T-cell (primary cell): ENCODE data around the gene ADGRG2. TPM values are rescaled to one million over a fixed set of nuclear protein-coding genes. Genes with fewer than 3 reads are reported as not detected.
"Not testable (repeated sequence)": the region's sequence is repeated elsewhere in the genome, so short reads cannot be mapped to it uniquely, and the experiment has no call there.

Source experiments
- ATAC-seq, 4 experiments: fragments of 200-7000 bp in 3 of 4; fragments of 150-1000 bp in 1 of 4; cut with Tn5 transposase; replicated peaks in 1 of 4; 1 replicate in 3 of 4; 2 replicates in 1 of 4; pipeline ENCODE4 v1.10.0; 2021; ENCODE audit warnings: moderate library complexity in 3 of 4, mild to moderate bottlenecking in 2 of 4, moderate number of reproducible peaks in 1 of 4
- CTCF ChIA-PET, 2 donors: fragments of 300-600 bp; sonication (Branson Sonifier 250); formaldehyde crosslinking; loops; one replicate each; lab custom pipeline; 2022; ENCODE audit warnings: antibody characterized with exemption in 2 of 2; lab: Charles Lee
- POLR2A ChIA-PET, 2 donors: fragments of 300-600 bp; sonication (Branson Sonifier 250); formaldehyde crosslinking; loops; one replicate each; lab custom pipeline; 2022; ENCODE audit warnings: antibody characterized with exemption in 2 of 2; lab: Charles Lee
- DNase-seq, 35 experiments: peaks; one replicate each; pipeline versions ENCODE4 v3.0.0 to v3.0.0-alpha.2; 2013 to 2023
- H3K27ac ChIP-seq: one replicate; pipeline ENCODE4 v1.5.1; 2013; ENCODE audit warnings: low read length
- H3K27me3 ChIP-seq, 2 experiments: replicated peaks in 1 of 2; 1 replicate in 1 of 2; 2 replicates in 1 of 2; pipeline versions ENCODE4 v1.6.1 to v1.7.0; 2013; ENCODE audit warnings: low read length in 1 of 2, mixed read lengths in 1 of 2; ENCODE audit not compliant: control insufficient read depth in 2 of 2, insufficient read depth in 2 of 2; ENCODE audit errors: extremely low read depth in 1 of 2
- H3K36me3 ChIP-seq, 2 donors: 1 replicate in 1 of 2; 2 replicates in 1 of 2; pipeline versions ENCODE4 v1.6.1 to v1.7.0; 2013; ENCODE audit warnings: low read length in 1 of 2; ENCODE audit not compliant: control insufficient read depth in 2 of 2, insufficient read depth in 1 of 2; ENCODE audit errors: extremely low read depth in 1 of 2
- H3K4me1 ChIP-seq, 2 experiments: 1 replicate in 1 of 2; 2 replicates in 1 of 2; pipeline versions ENCODE4 v1.6.1 to v1.7.0; 2013; ENCODE audit warnings: low read length in 2 of 2, mixed read lengths in 1 of 2; ENCODE audit not compliant: insufficient read depth in 2 of 2, control insufficient read depth in 1 of 2; ENCODE audit errors: extremely low read depth in 1 of 2
- H3K4me3 ChIP-seq, 2 donors: 1 replicate in 1 of 2; 2 replicates in 1 of 2; pipeline versions ENCODE4 v1.5.1 to v1.7.0; 2013; ENCODE audit warnings: mild to moderate bottlenecking in 2 of 2, low read length in 1 of 2, moderate library complexity in 1 of 2; ENCODE audit not compliant: control insufficient read depth in 1 of 2; ENCODE audit errors: extremely low read depth in 1 of 2
- H3K9me3 ChIP-seq: 2 replicates; pipeline ENCODE4 v1.7.0; 2013
- H3K27ac Mint-ChIP-seq, 2 donors: one replicate each; pipeline ENCODE4 v1.8.0; 2020 to 2021; ENCODE audit warnings: mild to moderate bottlenecking in 2 of 2, mixed read lengths in 2 of 2
- H3K27me3 Mint-ChIP-seq, 2 donors: one replicate each; pipeline ENCODE4 v1.8.0; 2021 to 2022; ENCODE audit warnings: mixed read lengths in 2 of 2
- H3K36me3 Mint-ChIP-seq: one replicate; pipeline ENCODE4 v1.8.0; 2021; ENCODE audit warnings: mixed read lengths
- H3K4me1 Mint-ChIP-seq, 3 donors: one replicate each; pipeline ENCODE4 v1.8.0; 2020 to 2022; ENCODE audit warnings: mixed read lengths in 3 of 3, mild to moderate bottlenecking in 1 of 3
- H3K4me3 Mint-ChIP-seq, 3 donors: one replicate each; pipeline ENCODE4 v1.8.0; 2020 to 2022; ENCODE audit warnings: mild to moderate bottlenecking in 3 of 3, mixed read lengths in 3 of 3, moderate library complexity in 3 of 3
- H3K9me3 Mint-ChIP-seq, 3 donors: one replicate each; pipeline ENCODE4 v1.8.0; 2020 to 2022; ENCODE audit warnings: mixed read lengths in 3 of 3
- WGBS: methylation state at CpG from one replicate; pipeline ENCODE4 v1.1.5; 2013; ENCODE audit warnings: missing lambda C conversion rate; ENCODE audit not compliant: insufficient coverage; 5-methylcytosine and 5-hydroxymethylcytosine counted together
- total RNA-seq, 35 experiments: library from RNA in 6 of 35; stranded (reverse) in 6 of 35; fragments of 120-200 nt in 1 of 35; gene quantifications; one replicate each; pipeline versions ENCODE4 v1.2.1 to v1.2.4 and lab custom pipeline; 2013 to 2026

The ADGRG2 gene
- total RNA-seq, 5 donors from 2014 or later (not counting 1 experiment from before 2014, with no cell fraction given) = not detected

- ChIA-PET CTCF (interaction anchor here in 1 of 2 donors (0.6 kb wide), 1 partner anchor 846 kb away, joined by 5 read pairs; no protein-coding TSS in a partner anchor), POLR2A (no interaction called here)
- WGBS = no CpG with 5 or more reads among the region's 3 CpGs
- Mint-ChIP-seq H3K36me3 (no peaks in the 10 kb centered on the region), H3K27me3 (peaks cover 5 to 27% of the 10 kb centered on the region in 2 donors), H3K9me3 (no peaks in the 10 kb centered on the region), H3K27ac (no peak overlapping the region), H3K4me1 (no peaks in the 10 kb centered on the region), H3K4me3 (no peak overlapping the region)
- peaks cover 0 to 2% of the 10 kb centered on the region in 2 experiments for H3K27me3 ChIP-seq
- H3K4me1 ChIP-seq = no peaks in the 10 kb centered on the region
- no peak for ATAC-seq
- H3K9me3 ChIP-seq = no peaks in the 10 kb centered on the region
- H3K4me3 ChIP-seq = no peak overlapping the region
- no peak for DNase-seq
- H3K27ac ChIP-seq = no peak overlapping the region
- H3K36me3 ChIP-seq = no peaks in the 10 kb centered on the region
These were observed 49.9 kb downstream of the ADGRG2 start for GRCh38 chrX:19072372-19072771.

- Mint-ChIP-seq H3K27me3 (peaks cover 5 to 23% of the 10 kb centered on the region in 2 donors), H3K4me3 (no peak overlapping the region), H3K27ac (no peak overlapping the region), H3K9me3 (no peaks in the 10 kb centered on the region), H3K4me1 (no peaks in the 10 kb centered on the region), H3K36me3 (no peaks in the 10 kb centered on the region)
- H3K4me1 ChIP-seq = no peaks in the 10 kb centered on the region
- CTCF ChIA-PET = no interaction called here
- ATAC-seq = no peak
- WGBS = no CpG with 5 or more reads among the region's 3 CpGs
- POLR2A ChIA-PET = no interaction called here
- no peak for DNase-seq
- no peak overlapping the region for H3K27ac ChIP-seq
- no peaks in the 10 kb centered on the region for H3K36me3 ChIP-seq
- no peaks in the 10 kb centered on the region for H3K9me3 ChIP-seq
- H3K4me3 ChIP-seq = no peak overlapping the region
- H3K27me3 ChIP-seq = peaks cover 0 to 2% of the 10 kb centered on the region in 2 experiments
These were observed 51.7 kb downstream of the ADGRG2 start for GRCh38 chrX:19070555-19070994.

- H3K4me3 Mint-ChIP-seq, H3K4me1 ChIP-seq, H3K36me3 ChIP-seq, H3K27ac Mint-ChIP-seq, POLR2A ChIA-PET, ATAC-seq, H3K36me3 Mint-ChIP-seq, H3K4me3 ChIP-seq, H3K27ac ChIP-seq, H3K9me3 ChIP-seq, CTCF ChIA-PET, H3K4me1 Mint-ChIP-seq, H3K27me3 ChIP-seq, DNase-seq, H3K9me3 Mint-ChIP-seq: not testable (repeated sequence)
- H3K27me3 Mint-ChIP-seq = peaks cover 5 to 14% of the 10 kb centered on the region in 2 donors
- WGBS = no CpG with 5 or more reads among the region's 4 CpGs
These were observed 55.3 kb downstream of the ADGRG2 start for GRCh38 chrX:19066987-19067386.

GRCh38 chrX:19065535-19065934, 56.7 kb downstream of the ADGRG2 start:
- ChIA-PET CTCF (no interaction called here), POLR2A (no interaction called here)
- H3K36me3 ChIP-seq = no peaks in the 10 kb centered on the region
- 80% methylated on average over 1 of the region's 5 CpGs for WGBS
- no peak overlapping the region for H3K4me3 ChIP-seq
- peaks cover 0 to 5% (median 0%) of the 10 kb centered on the region in 3 donors for H3K9me3 Mint-ChIP-seq
- no peak overlapping the region for H3K4me3 Mint-ChIP-seq
- ATAC-seq = no peak
- H3K36me3 Mint-ChIP-seq = no peaks in the 10 kb centered on the region
- peaks cover 3 to 14% of the 10 kb centered on the region in 2 donors for H3K27me3 Mint-ChIP-seq
- H3K27me3 ChIP-seq = peaks cover 0 to 4% of the 10 kb centered on the region in 2 experiments
- H3K9me3 ChIP-seq = no peaks in the 10 kb centered on the region
- no peak overlapping the region for H3K27ac Mint-ChIP-seq
- no peak overlapping the region for H3K27ac ChIP-seq
- DNase-seq = no peak
- no peaks in the 10 kb centered on the region for H3K4me1 Mint-ChIP-seq
- no peaks in the 10 kb centered on the region for H3K4me1 ChIP-seq

- Histone ChIP-seq H3K27ac (no peak overlapping the region), H3K9me3 (no peaks in the 10 kb centered on the region), H3K4me3 (no peak overlapping the region), H3K4me1 (no peaks in the 10 kb centered on the region), H3K36me3 (no peaks in the 10 kb centered on the region), H3K27me3 (peaks cover 0 to 2% of the 10 kb centered on the region in 2 experiments)
- 80% methylated on average over 1 of the region's 6 CpGs for WGBS
- Mint-ChIP-seq H3K9me3 (peaks cover 0 to 5% (median 0%) of the 10 kb centered on the region in 3 donors), H3K4me3 (no peak overlapping the region), H3K27ac (no peak overlapping the region), H3K36me3 (no peaks in the 10 kb centered on the region), H3K4me1 (no peaks in the 10 kb centered on the region), H3K27me3 (peaks cover 0 to 4% of the 10 kb centered on the region in 2 donors)
- ATAC-seq = no peak
- no peak for DNase-seq
- CTCF ChIA-PET = no interaction called here
- POLR2A ChIA-PET = no interaction called here
These were observed 58.1 kb downstream of the ADGRG2 start for GRCh38 chrX:19064175-19064574.

GRCh38 chrX:19063030-19063429, 59.2 kb downstream of the ADGRG2 start:
- H3K4me1 ChIP-seq = no peaks in the 10 kb centered on the region
- no peak overlapping the region for H3K4me3 Mint-ChIP-seq
- H3K27ac Mint-ChIP-seq = no peak overlapping the region
- no peak overlapping the region for H3K27ac ChIP-seq
- H3K27me3 Mint-ChIP-seq = peaks cover 0 to 4% of the 10 kb centered on the region in 2 donors
- H3K9me3 ChIP-seq = no peaks in the 10 kb centered on the region
- no peaks in the 10 kb centered on the region for H3K4me1 Mint-ChIP-seq
- ATAC-seq (no peak), DNase-seq (no peak)
- H3K9me3 Mint-ChIP-seq = peaks cover 0 to 5% (median 0%) of the 10 kb centered on the region in 3 donors
- no peaks in the 10 kb centered on the region for H3K36me3 ChIP-seq
- no peaks in the 10 kb centered on the region for H3K36me3 Mint-ChIP-seq
- ChIA-PET CTCF (no interaction called here), POLR2A (no interaction called here)
- peaks cover 0 to 2% of the 10 kb centered on the region in 2 experiments for H3K27me3 ChIP-seq
- WGBS = 60% methylated on average over 2 of the region's 8 CpGs
- H3K4me3 ChIP-seq = no peak overlapping the region

GRCh38 chrX:19059067-19059466, 63.2 kb downstream of the ADGRG2 start:
- H3K4me3 Mint-ChIP-seq = no peak overlapping the region
- H3K36me3 Mint-ChIP-seq = no peaks in the 10 kb centered on the region
- POLR2A ChIA-PET = no interaction called here
- H3K9me3 Mint-ChIP-seq = peaks cover 0 to 9% (median 0%) of the 10 kb centered on the region in 3 donors
- H3K36me3 ChIP-seq = no peaks in the 10 kb centered on the region
- no peak for DNase-seq
- CTCF ChIA-PET = no interaction called here
- peaks cover 0 to 4% of the 10 kb centered on the region in 2 donors for H3K27me3 Mint-ChIP-seq
- H3K4me3 ChIP-seq = no peak overlapping the region
- no peaks in the 10 kb centered on the region for H3K4me1 Mint-ChIP-seq
- no peak overlapping the region for H3K27ac ChIP-seq
- peaks cover 0 to 2% of the 10 kb centered on the region in 2 experiments for H3K27me3 ChIP-seq
- no peaks in the 10 kb centered on the region for H3K9me3 ChIP-seq
- 92% methylated on average over 2 of the region's 6 CpGs for WGBS
- no peak overlapping the region for H3K27ac Mint-ChIP-seq
- no peak for ATAC-seq
- H3K4me1 ChIP-seq = no peaks in the 10 kb centered on the region
